ENCODE results near the gene ABAT. TPM values are rescaled to one million over a fixed set of nuclear protein-coding genes. Genes with fewer than 3 reads are reported as not detected.

Gene ABAT
- total and polyA plus RNA-seq, 4 donors, result 4.4 to 14.0 (median 7.1) TPM

GRCh38 chr16:8767176-8767575 is 92.8 kb downstream of the ABAT start:
- WGBS, 2 donors, result 95 to 98% methylated on average over 8 of the region's 8 CpGs
- ATAC-seq (ENCODE audit: insufficient read depth, low FRiP score), result no peak

DNA sequence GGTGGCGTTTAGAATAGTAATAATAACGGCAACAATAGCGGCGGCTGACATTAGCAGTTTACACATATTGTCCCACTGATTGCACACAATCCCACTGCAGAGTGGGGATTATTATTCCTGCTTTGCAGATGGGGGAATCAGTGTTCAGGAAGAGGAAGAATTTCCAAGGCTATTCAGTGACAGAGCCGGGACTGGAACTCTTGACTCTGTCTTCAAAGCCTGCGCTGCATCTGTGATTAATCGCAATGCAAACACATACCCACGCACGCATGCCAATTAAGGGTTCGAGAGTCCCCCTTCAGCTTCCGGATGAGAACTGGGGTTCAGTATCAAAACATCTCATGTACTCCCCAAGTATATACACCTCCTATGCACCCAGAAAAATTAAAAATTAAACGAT is 93.9 kb downstream of the ABAT start:
- WGBS, 2 donors, result 95 to 96% methylated on average over 12 of the region's 12 CpGs
- Histone ChIP-seq H3K4me3 (no peak overlapping the region), H3K27ac (ENCODE audit: low read depth in 1 of 2, low read length in 1 of 2) (no peak overlapping the region), H3K36me3 (ENCODE audit: control insufficient read depth in 4 of 4, insufficient read depth in 4 of 4, low read length in 4 of 4) (peaks cover 0 to 21% (median 5%) of the 10 kb centered on the region in 4 donors), H3K27me3 (ENCODE audit: control insufficient read depth in 3 of 3, insufficient read depth in 3 of 3, low read length in 2 of 3) (no peaks in the 10 kb centered on the region), H3K9me3 (ENCODE audit: control insufficient read depth in 4 of 4, insufficient read depth in 3 of 4, low read length in 3 of 4) (no peaks in the 10 kb centered on the region), H3K4me1 (ENCODE audit: control insufficient read depth in 5 of 5, insufficient read depth in 5 of 5, low read length in 5 of 5) (no peaks in the 10 kb centered on the region), H3K9ac (ENCODE audit: insufficient read depth in 1 of 2, low read length in 2 of 2) (no peak overlapping the region)
- ATAC-seq (ENCODE audit: insufficient read depth, low FRiP score), result no peak
- TF ChIP-seq, protein P1, sequence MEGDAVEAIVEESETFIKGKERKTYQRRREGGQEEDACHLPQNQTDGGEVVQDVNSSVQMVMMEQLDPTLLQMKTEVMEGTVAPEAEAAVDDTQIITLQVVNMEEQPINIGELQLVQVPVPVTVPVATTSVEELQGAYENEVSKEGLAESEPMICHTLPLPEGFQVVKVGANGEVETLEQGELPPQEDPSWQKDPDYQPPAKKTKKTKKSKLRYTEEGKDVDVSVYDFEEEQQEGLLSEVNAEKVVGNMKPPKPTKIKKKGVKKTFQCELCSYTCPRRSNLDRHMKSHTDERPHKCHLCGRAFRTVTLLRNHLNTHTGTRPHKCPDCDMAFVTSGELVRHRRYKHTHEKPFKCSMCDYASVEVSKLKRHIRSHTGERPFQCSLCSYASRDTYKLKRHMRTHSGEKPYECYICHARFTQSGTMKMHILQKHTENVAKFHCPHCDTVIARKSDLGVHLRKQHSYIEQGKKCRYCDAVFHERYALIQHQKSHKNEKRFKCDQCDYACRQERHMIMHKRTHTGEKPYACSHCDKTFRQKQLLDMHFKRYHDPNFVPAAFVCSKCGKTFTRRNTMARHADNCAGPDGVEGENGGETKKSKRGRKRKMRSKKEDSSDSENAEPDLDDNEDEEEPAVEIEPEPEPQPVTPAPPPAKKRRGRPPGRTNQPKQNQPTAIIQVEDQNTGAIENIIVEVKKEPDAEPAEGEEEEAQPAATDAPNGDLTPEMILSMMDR (IDR thresholded peaks at IDR 0.05; ENCODE audit: control extremely low read depth, extremely low read depth), result no peak
- DNase-seq, result no peak

More at GRCh38 chr16:8767176-8767575, 92.8 kb downstream of the ABAT start:
- TF ChIP-seq, protein P1 (IDR thresholded peaks at IDR 0.05; ENCODE audit: control extremely low read depth, extremely low read depth), result no peak
- H3K4me1 ChIP-seq (ENCODE audit: control insufficient read depth in 5 of 5, insufficient read depth in 5 of 5, low read length in 5 of 5), result no peaks in the 10 kb centered on the region
- no peaks in the 10 kb centered on the region for H3K9me3 ChIP-seq (ENCODE audit: control insufficient read depth in 4 of 4, insufficient read depth in 3 of 4, low read length in 3 of 4)
- DNase-seq, result no peak
- no peak overlapping the region for H3K4me3 ChIP-seq
- H3K9ac ChIP-seq (ENCODE audit: insufficient read depth in 1 of 2, low read length in 2 of 2), result no peak overlapping the region
- no peak overlapping the region for H3K27ac ChIP-seq (ENCODE audit: low read depth in 1 of 2, low read length in 1 of 2)
- H3K27me3 ChIP-seq (ENCODE audit: control insufficient read depth in 3 of 3, insufficient read depth in 3 of 3, low read length in 2 of 3), result no peaks in the 10 kb centered on the region
- peaks cover 0 to 16% (median 5%) of the 10 kb centered on the region in 4 donors for H3K36me3 ChIP-seq (ENCODE audit: control insufficient read depth in 4 of 4, insufficient read depth in 4 of 4, low read length in 4 of 4)

GRCh38 chr16:8768692-8769091 is 94.3 kb downstream of the ABAT start:
- Histone ChIP-seq H3K27me3 (ENCODE audit: control insufficient read depth in 3 of 3, insufficient read depth in 3 of 3, low read length in 2 of 3) (no peaks in the 10 kb centered on the region), H3K4me3 (no peak overlapping the region), H3K9ac (ENCODE audit: insufficient read depth in 1 of 2, low read length in 2 of 2) (no peak overlapping the region), H3K36me3 (ENCODE audit: control insufficient read depth in 4 of 4, insufficient read depth in 4 of 4, low read length in 4 of 4) (peaks cover 0 to 21% (median 5%) of the 10 kb centered on the region in 4 donors), H3K9me3 (ENCODE audit: control insufficient read depth in 4 of 4, insufficient read depth in 3 of 4, low read length in 3 of 4) (no peaks in the 10 kb centered on the region), H3K27ac (ENCODE audit: low read depth in 1 of 2, low read length in 1 of 2) (no peak overlapping the region), H3K4me1 (ENCODE audit: control insufficient read depth in 5 of 5, insufficient read depth in 5 of 5, low read length in 5 of 5) (no peaks in the 10 kb centered on the region)
- WGBS, 2 donors, result 86 to 91% methylated on average over 12 of the region's 12 CpGs
- DNase-seq, result no peak
- no peak for ATAC-seq (ENCODE audit: insufficient read depth, low FRiP score)
- TF ChIP-seq, protein P1 (IDR thresholded peaks at IDR 0.05; ENCODE audit: control extremely low read depth, extremely low read depth), result no peak

DNA sequence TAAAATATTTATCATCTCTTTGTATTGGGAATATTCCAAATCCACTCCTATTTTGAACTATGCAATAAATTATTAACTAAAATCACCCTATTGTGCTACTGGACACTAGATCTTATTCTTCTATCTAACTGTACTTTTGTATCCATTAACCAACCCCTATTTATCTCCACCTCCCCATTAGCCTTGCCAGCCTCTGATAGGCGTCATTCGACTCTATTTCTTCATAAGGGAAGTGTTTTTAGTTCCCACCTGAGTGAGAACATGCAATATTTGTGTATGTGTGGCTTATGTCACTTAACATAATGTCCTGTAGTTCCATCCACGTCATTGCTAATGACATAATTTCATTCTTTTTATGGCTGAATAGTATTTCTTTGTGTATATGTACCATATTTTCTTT is 99.1 kb downstream of the ABAT start:
- TF ChIP-seq, protein P1 (IDR thresholded peaks at IDR 0.05; ENCODE audit: control extremely low read depth, extremely low read depth), result no peak
- 66% methylated on average over 3 of the region's 3 CpGs for WGBS, 2 donors
- no peak for ATAC-seq (ENCODE audit: insufficient read depth, low FRiP score)

More for the DNA sequence above, 99.1 kb downstream of the ABAT start:
- no peak for DNase-seq
- Histone ChIP-seq H3K27ac (ENCODE audit: low read depth in 1 of 2, low read length in 1 of 2) (no peak overlapping the region), H3K9me3 (ENCODE audit: control insufficient read depth in 4 of 4, insufficient read depth in 3 of 4, low read length in 3 of 4) (no peaks in the 10 kb centered on the region), H3K9ac (ENCODE audit: insufficient read depth in 1 of 2, low read length in 2 of 2) (no peak overlapping the region), H3K36me3 (ENCODE audit: control insufficient read depth in 4 of 4, insufficient read depth in 4 of 4, low read length in 4 of 4) (peaks cover 3 to 17% (median 16%) of the 10 kb centered on the region in 4 donors), H3K4me1 (ENCODE audit: control insufficient read depth in 5 of 5, insufficient read depth in 5 of 5, low read length in 5 of 5) (no peaks in the 10 kb centered on the region), H3K4me3 (no peak overlapping the region), H3K27me3 (ENCODE audit: control insufficient read depth in 3 of 3, insufficient read depth in 3 of 3, low read length in 2 of 3) (no peaks in the 10 kb centered on the region)
